ENCODE measurements around the gene SEZ6. TPM values are rescaled to one million over a fixed set of nuclear protein-coding genes. Genes with fewer than 3 reads are reported as not detected.

The SEZ6 gene
- polyA plus RNA-seq, 3 donors = 0.17 to 0.33 (median 0.18) TPM

DNA sequence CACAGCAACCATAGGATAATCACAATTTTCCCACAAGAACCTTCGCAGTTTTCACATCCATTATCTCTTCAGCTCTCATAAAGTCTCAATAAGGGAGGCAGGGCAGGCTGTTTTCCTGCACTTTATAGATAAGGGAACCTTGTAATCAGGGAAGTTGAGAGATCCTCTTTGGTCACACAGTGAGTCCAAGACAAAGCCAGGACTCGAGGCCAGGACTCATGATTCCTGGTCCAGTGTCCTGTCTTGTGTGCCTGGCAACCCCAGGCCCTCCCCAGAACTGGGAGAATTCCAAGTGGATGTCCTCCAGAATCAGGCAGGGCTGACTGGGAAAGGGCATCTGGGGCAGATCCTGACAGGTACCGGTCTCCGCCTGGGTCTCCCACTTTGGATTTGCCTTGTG, 31.4 kb downstream of the SEZ6 start:
- intact Hi-C loops (cut with micrococcal nuclease) = no loop called here
- H3K27ac Mint-ChIP-seq = peak overlapping the region in 5 of 7 donors; percentile 5 to 69 (median 52)
- no peaks in the 10 kb centered on the region for H3K36me3 Mint-ChIP-seq
- TF ChIP-seq CTCF (IDR thresholded peaks at IDR 0.05) = no peak
- Histone ChIP-seq H3K9me3 (replicated peaks in 1 of 2; ENCODE audit: control insufficient read depth in 1 of 2, insufficient read depth in 1 of 2, low read length in 2 of 2) (no peaks in the 10 kb centered on the region), H3K4me3 (replicated peaks in 1 of 3; ENCODE audit: low read depth in 2 of 3, low read length in 3 of 3) (no peak overlapping the region), H3K4me2 (replicated peaks; ENCODE audit: extremely low read depth, low read length, poor library complexity, severe bottlenecking) (no peak overlapping the region), H3K9ac (ENCODE audit: insufficient read depth, low read length, poor library complexity, severe bottlenecking) (no peak overlapping the region), H3K27ac (ENCODE audit: low read depth in 1 of 2, low read length in 2 of 2) (no peak overlapping the region), H4K20me1 (ENCODE audit: insufficient read depth, low read length) (no peaks in the 10 kb centered on the region), H3K36me3 (replicated peaks in 1 of 2; ENCODE audit: control insufficient read depth in 1 of 2, insufficient read depth in 2 of 2, low read length in 2 of 2) (no peaks in the 10 kb centered on the region), H3K4me1 (ENCODE audit: control insufficient read depth in 1 of 2, insufficient read depth in 2 of 2, low read length in 2 of 2) (no peaks in the 10 kb centered on the region), H3K27me3 (ENCODE audit: control insufficient read depth in 2 of 2, insufficient read depth in 2 of 2, low read length in 2 of 2) (no peaks in the 10 kb centered on the region), H3K79me2 (ENCODE audit: insufficient read depth, low read length) (no peaks in the 10 kb centered on the region), H2AFZ (ENCODE audit: insufficient read depth, low read depth, low read length, poor library complexity, severe bottlenecking) (no peak overlapping the region)
- peaks cover 0 to 6% (median 3%) of the 10 kb centered on the region in 3 donors for H3K27me3 Mint-ChIP-seq (ENCODE audit: low read depth in 3 of 3)
- peaks cover 0 to 2% (median 0%) of the 10 kb centered on the region in 7 donors for H3K9me3 Mint-ChIP-seq
- peaks cover 10% of the 10 kb centered on the region for H3K4me1 Mint-ChIP-seq
- no peak for DNase-seq
- peak overlapping the region in 1 of 2 donors; percentile 62 for H3K4me3 Mint-ChIP-seq
- 83% methylated on average over 3 of the region's 4 CpGs for WGBS (ENCODE audit: insufficient coverage)

GRCh38 chr17:28973425-28973824, 32.4 kb downstream of the SEZ6 start:
- H3K4me3 ChIP-seq (replicated peaks in 1 of 3; ENCODE audit: low read depth in 2 of 3, low read length in 3 of 3) = no peak overlapping the region
- peaks cover 0 to 2% of the 10 kb centered on the region in 2 donors for H3K4me1 ChIP-seq (ENCODE audit: control insufficient read depth in 1 of 2, insufficient read depth in 2 of 2, low read length in 2 of 2)
- 82% methylated on average over 2 of the region's 2 CpGs for WGBS (ENCODE audit: insufficient coverage)
- peaks cover 16% of the 10 kb centered on the region for H3K4me1 Mint-ChIP-seq
- DNase-seq = no peak
- no peak overlapping the region for H3K4me3 Mint-ChIP-seq
- peaks cover 0 to 6% (median 3%) of the 10 kb centered on the region in 3 donors for H3K27me3 Mint-ChIP-seq (ENCODE audit: low read depth in 3 of 3)
- no peak overlapping the region for H3K27ac ChIP-seq (ENCODE audit: low read depth in 1 of 2, low read length in 2 of 2)
- no peak for TF ChIP-seq CTCF (IDR thresholded peaks at IDR 0.05)
- no peaks in the 10 kb centered on the region for H3K9me3 ChIP-seq (replicated peaks in 1 of 2; ENCODE audit: control insufficient read depth in 1 of 2, insufficient read depth in 1 of 2, low read length in 2 of 2)
- peaks cover 0 to 3% (median 0%) of the 10 kb centered on the region in 7 donors for H3K9me3 Mint-ChIP-seq
- H3K9ac ChIP-seq (ENCODE audit: insufficient read depth, low read length, poor library complexity, severe bottlenecking) = no peak overlapping the region
- H3K36me3 ChIP-seq (replicated peaks in 1 of 2; ENCODE audit: control insufficient read depth in 1 of 2, insufficient read depth in 2 of 2, low read length in 2 of 2) = no peaks in the 10 kb centered on the region
- H4K20me1 ChIP-seq (ENCODE audit: insufficient read depth, low read length) = no peaks in the 10 kb centered on the region
- no peak overlapping the region for H3K4me2 ChIP-seq (replicated peaks; ENCODE audit: extremely low read depth, low read length, poor library complexity, severe bottlenecking)
- no peaks in the 10 kb centered on the region for H3K79me2 ChIP-seq (ENCODE audit: insufficient read depth, low read length)
- H3K36me3 Mint-ChIP-seq = no peaks in the 10 kb centered on the region
- intact Hi-C loops (cut with micrococcal nuclease) = no loop called here
- no peak overlapping the region for H2AFZ ChIP-seq (ENCODE audit: insufficient read depth, low read depth, low read length, poor library complexity, severe bottlenecking)
- H3K27ac Mint-ChIP-seq = peak overlapping the region in 2 of 7 donors; percentile 23 to 84
- no peaks in the 10 kb centered on the region for H3K27me3 ChIP-seq (ENCODE audit: control insufficient read depth in 2 of 2, insufficient read depth in 2 of 2, low read length in 2 of 2)

Measured in CD14-positive monocyte (primary cell).